WTC11 (cell line): Measurements from ENCODE around the gene PLIN1. TPM values are rescaled to one million over a fixed set of nuclear protein-coding genes. Genes with fewer than 3 reads are reported as not detected.

ENCODE experiments used
- ATAC-seq: fragments of 200-7000 bp; cut with Tn5 transposase; 2 replicates; pipeline ENCODE4 v1.10.0; 2021; ENCODE audit warnings: mild to moderate bottlenecking, moderate library complexity
- CTCF ChIA-PET: fragments of 300-600 bp; sonication (Branson Sonifier 250); formaldehyde crosslinking; loops from one replicate; lab custom pipeline; 2021; ENCODE audit warnings: antibody characterized with exemption; lab: Charles Lee
- POLR2A ChIA-PET: fragments of 350-600 bp; sonication (Branson Sonifier 250); formaldehyde crosslinking; loops from one replicate; lab custom pipeline; 2021; ENCODE audit warnings: antibody characterized with exemption; lab: Charles Lee
- DNase-seq: peaks from one replicate; pipeline ENCODE4 v3.0.0; 2021; ENCODE audit warnings: low spot score
- H3K27ac Mint-ChIP-seq: 2 replicates; pipeline ENCODE4 v1.8.0; 2021; ENCODE audit warnings: mixed read lengths
- H3K27me3 Mint-ChIP-seq: 2 replicates; pipeline ENCODE4 v1.8.0; 2021; ENCODE audit warnings: low read depth, mild to moderate bottlenecking, moderate library complexity, mixed read lengths
- H3K36me3 Mint-ChIP-seq: 2 replicates; pipeline ENCODE4 v1.8.0; 2021; ENCODE audit warnings: mixed read lengths
- H3K4me1 Mint-ChIP-seq: 2 replicates; pipeline ENCODE4 v1.8.0; 2022; ENCODE audit warnings: mixed read lengths
- H3K4me3 Mint-ChIP-seq: 2 replicates; pipeline ENCODE4 v1.8.0; 2021; ENCODE audit warnings: mild to moderate bottlenecking, moderate library complexity, mixed read lengths
- H3K9me3 Mint-ChIP-seq: 2 replicates; pipeline ENCODE4 v1.8.0; 2021; ENCODE audit warnings: mixed read lengths
- CREB1 ChIP-seq: sonication (generic); formaldehyde crosslinking; IDR thresholded peaks from 2 replicates; pipeline ENCODE4 v1.8.0; 2023; ENCODE audit warnings: mild to moderate bottlenecking, missing genetic modification reagents
- FOXJ3 ChIP-seq: sonication (generic); formaldehyde crosslinking; IDR thresholded peaks from 2 replicates; pipeline ENCODE4 v1.9.0; 2021; ENCODE audit warnings: missing genetic modification reagents, mild to moderate bottlenecking, borderline replicate concordance
- FOXK1 ChIP-seq: sonication (generic); formaldehyde crosslinking; IDR thresholded peaks from 2 replicates; pipeline ENCODE4 v1.8.0; 2022; ENCODE audit warnings: mild to moderate bottlenecking, moderate library complexity, missing genetic modification reagents
- GRHL2 ChIP-seq: fragments of 250-450 bp; sonication (Bioruptor Pico); IDR thresholded peaks from 2 replicates; pipeline ENCODE4 v1.8.0; 2022; ENCODE audit warnings: mild to moderate bottlenecking, moderate library complexity; ENCODE audit not compliant: insufficient replicate concordance, severe bottlenecking
- HMGA2 ChIP-seq: fragments of 250-450 bp; sonication (Bioruptor Pico); IDR thresholded peaks from 2 replicates; pipeline ENCODE4 v1.4.0; 2021; ENCODE audit warnings: mild to moderate bottlenecking, moderate library complexity
- PRRX2 ChIP-seq: fragments of 250-450 bp; sonication (Bioruptor Pico); IDR thresholded peaks from 2 replicates; pipeline ENCODE4 v1.8.0; 2021; ENCODE audit warnings: mild to moderate bottlenecking
- SOX15 ChIP-seq: fragments of 250-450 bp; sonication (Bioruptor Pico); IDR thresholded peaks from 2 replicates; pipeline ENCODE4 v1.9.0; 2021; ENCODE audit warnings: mild to moderate bottlenecking
- SP1 ChIP-seq: sonication (generic); formaldehyde crosslinking; conservative IDR thresholded peaks from 2 replicates; pipeline ENCODE4 v1.8.1; 2022; ENCODE audit warnings: missing genetic modification reagents
- ZNF121 ChIP-seq: sonication (generic); formaldehyde crosslinking; IDR thresholded peaks from 2 replicates; pipeline ENCODE4 v1.8.0; 2023; ENCODE audit warnings: missing genetic modification reagents
- ZNF416 ChIP-seq: fragments of 250-450 bp; sonication (Bioruptor Pico); IDR thresholded peaks from 2 replicates; pipeline ENCODE4 v1.9.0; 2021; ENCODE audit warnings: mild to moderate bottlenecking, inconsistent platforms
- total RNA-seq: library from RNA; stranded (reverse); gene quantifications from 3 replicates; pipeline ENCODE4 v1.2.3, GENCODE V29; 2021
- TF ChIP-seq, protein P1 (sequence below): sonication (generic); formaldehyde crosslinking; IDR thresholded peaks from 2 replicates; pipeline ENCODE4 v1.8.0; 2022; ENCODE audit warnings: missing genetic modification reagents
- TF ChIP-seq, protein P2 (sequence below): fragments of 250-450 bp; sonication (Bioruptor Pico); IDR thresholded peaks from 2 replicates; pipeline ENCODE4 v1.9.0; 2021; ENCODE audit warnings: moderate library complexity, mild to moderate bottlenecking, inconsistent platforms, borderline replicate concordance
- TF ChIP-seq, protein P3 (sequence below): sonication (generic); formaldehyde crosslinking; IDR thresholded peaks from 2 replicates; pipeline ENCODE4 v1.8.0; 2023; ENCODE audit warnings: missing genetic modification reagents
- TF ChIP-seq, protein P4 (sequence below): sonication (generic); formaldehyde crosslinking; IDR thresholded peaks from 2 replicates; pipeline ENCODE4 v1.8.1; 2022; ENCODE audit warnings: mild to moderate bottlenecking, missing genetic modification reagents, moderate library complexity, borderline replicate concordance
- TF ChIP-seq, protein P5 (sequence below): sonication (generic); formaldehyde crosslinking; IDR thresholded peaks from 2 replicates; pipeline ENCODE4 v1.8.1; 2023; ENCODE audit warnings: mild to moderate bottlenecking, missing genetic modification reagents, borderline replicate concordance

Gene PLIN1
- total RNA-seq, 1 experiment from 2014 or later, result 0.70 TPM

DNA sequence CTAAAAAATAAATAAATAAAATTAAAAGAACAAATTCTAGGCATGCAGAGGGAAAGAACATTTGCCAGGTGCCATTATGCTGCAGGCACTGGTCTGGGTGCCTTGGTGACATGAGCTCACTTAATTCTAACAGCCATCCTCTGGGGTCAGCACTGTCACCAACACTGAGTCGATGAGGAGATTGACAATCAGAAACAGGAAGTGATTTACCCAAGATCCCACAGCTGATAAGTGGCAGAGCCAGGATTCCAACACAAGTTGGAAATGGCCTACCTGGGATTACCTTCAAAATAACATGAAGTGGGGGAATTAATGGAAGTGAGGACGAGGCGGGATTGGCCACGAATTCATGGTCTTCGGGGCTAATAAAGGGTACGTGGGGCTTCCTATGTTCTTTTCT lies 3.6 kb downstream of the PLIN1 start:
- ChIA-PET CTCF (interaction anchor here (0.7 to 1.3 kb wide), 2 partner anchors 42 to 199 kb away, joined by 5 read pairs; no protein-coding TSS in a partner anchor), POLR2A (no interaction called here)
- Mint-ChIP-seq H3K27me3 (no peaks in the 10 kb centered on the region), H3K27ac (no peak overlapping the region), H3K36me3 (no peaks in the 10 kb centered on the region), H3K4me3 (no peak overlapping the region), H3K4me1 (no peaks in the 10 kb centered on the region; the same call in 1 of the 2 replicates), H3K9me3 (no peaks in the 10 kb centered on the region)
- DNase-seq (no peak), ATAC-seq (no peak)
- no peak for TF ChIP-seq ZNF416 (CRISPR knock-in tag)
- TF ChIP-seq FOXJ3 (CRISPR knock-in tag), result no peak
- TF ChIP-seq, protein P1, sequence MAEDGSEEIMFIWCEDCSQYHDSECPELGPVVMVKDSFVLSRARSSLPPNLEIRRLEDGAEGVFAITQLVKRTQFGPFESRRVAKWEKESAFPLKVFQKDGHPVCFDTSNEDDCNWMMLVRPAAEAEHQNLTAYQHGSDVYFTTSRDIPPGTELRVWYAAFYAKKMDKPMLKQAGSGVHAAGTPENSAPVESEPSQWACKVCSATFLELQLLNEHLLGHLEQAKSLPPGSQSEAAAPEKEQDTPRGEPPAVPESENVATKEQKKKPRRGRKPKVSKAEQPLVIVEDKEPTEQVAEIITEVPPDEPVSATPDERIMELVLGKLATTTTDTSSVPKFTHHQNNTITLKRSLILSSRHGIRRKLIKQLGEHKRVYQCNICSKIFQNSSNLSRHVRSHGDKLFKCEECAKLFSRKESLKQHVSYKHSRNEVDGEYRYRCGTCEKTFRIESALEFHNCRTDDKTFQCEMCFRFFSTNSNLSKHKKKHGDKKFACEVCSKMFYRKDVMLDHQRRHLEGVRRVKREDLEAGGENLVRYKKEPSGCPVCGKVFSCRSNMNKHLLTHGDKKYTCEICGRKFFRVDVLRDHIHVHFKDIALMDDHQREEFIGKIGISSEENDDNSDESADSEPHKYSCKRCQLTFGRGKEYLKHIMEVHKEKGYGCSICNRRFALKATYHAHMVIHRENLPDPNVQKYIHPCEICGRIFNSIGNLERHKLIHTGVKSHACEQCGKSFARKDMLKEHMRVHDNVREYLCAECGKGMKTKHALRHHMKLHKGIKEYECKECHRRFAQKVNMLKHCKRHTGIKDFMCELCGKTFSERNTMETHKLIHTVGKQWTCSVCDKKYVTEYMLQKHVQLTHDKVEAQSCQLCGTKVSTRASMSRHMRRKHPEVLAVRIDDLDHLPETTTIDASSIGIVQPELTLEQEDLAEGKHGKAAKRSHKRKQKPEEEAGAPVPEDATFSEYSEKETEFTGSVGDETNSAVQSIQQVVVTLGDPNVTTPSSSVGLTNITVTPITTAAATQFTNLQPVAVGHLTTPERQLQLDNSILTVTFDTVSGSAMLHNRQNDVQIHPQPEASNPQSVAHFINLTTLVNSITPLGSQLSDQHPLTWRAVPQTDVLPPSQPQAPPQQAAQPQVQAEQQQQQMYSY (CRISPR knock-in tag), result no peak
- no peak for TF ChIP-seq PRRX2 (CRISPR knock-in tag)
- no peak for TF ChIP-seq HMGA2 (CRISPR knock-in tag)

DNA sequence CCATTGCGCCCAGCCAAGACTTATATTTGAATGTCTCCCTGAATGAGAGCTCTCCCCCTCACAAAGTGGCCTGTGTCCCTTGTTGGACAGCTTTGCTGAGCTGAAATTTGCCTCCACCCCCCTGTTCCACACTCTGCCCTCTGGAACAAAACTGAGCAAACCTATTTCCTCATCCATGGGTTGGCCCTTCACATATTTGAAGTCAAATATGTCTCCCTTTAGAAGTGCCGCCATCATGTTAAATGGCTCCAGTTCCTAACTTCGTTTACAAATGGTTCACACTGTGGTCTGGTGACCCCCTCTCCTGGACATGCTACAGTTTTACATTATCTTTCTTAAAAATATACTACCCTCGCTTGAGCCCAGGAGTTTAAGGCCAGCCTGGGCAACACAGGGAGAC lies 4.6 kb downstream of the PLIN1 start:
- TF ChIP-seq ZNF121 (CRISPR knock-in tag) (no peak), GRHL2 (CRISPR knock-in tag) (no peak), FOXK1 (CRISPR knock-in tag) (no peak), SOX15 (no peak), SP1 (CRISPR knock-in tag) (no peak), CREB1 (no peak)
- TF ChIP-seq, protein P2, sequence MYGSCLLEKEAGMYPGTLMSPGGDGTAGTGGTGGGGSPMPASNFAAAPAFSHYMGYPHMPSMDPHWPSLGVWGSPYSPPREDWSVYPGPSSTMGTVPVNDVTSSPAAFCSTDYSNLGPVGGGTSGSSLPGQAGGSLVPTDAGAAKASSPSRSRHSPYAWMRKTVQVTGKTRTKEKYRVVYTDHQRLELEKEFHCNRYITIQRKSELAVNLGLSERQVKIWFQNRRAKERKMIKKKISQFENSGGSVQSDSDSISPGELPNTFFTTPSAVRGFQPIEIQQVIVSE, result no peak
- TF ChIP-seq, protein P3, sequence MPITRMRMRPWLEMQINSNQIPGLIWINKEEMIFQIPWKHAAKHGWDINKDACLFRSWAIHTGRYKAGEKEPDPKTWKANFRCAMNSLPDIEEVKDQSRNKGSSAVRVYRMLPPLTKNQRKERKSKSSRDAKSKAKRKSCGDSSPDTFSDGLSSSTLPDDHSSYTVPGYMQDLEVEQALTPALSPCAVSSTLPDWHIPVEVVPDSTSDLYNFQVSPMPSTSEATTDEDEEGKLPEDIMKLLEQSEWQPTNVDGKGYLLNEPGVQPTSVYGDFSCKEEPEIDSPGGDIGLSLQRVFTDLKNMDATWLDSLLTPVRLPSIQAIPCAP (CRISPR knock-in tag), result no peak
- TF ChIP-seq, protein P4, sequence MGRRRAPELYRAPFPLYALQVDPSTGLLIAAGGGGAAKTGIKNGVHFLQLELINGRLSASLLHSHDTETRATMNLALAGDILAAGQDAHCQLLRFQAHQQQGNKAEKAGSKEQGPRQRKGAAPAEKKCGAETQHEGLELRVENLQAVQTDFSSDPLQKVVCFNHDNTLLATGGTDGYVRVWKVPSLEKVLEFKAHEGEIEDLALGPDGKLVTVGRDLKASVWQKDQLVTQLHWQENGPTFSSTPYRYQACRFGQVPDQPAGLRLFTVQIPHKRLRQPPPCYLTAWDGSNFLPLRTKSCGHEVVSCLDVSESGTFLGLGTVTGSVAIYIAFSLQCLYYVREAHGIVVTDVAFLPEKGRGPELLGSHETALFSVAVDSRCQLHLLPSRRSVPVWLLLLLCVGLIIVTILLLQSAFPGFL (CRISPR knock-in tag), result no peak
- TF ChIP-seq, protein P5, sequence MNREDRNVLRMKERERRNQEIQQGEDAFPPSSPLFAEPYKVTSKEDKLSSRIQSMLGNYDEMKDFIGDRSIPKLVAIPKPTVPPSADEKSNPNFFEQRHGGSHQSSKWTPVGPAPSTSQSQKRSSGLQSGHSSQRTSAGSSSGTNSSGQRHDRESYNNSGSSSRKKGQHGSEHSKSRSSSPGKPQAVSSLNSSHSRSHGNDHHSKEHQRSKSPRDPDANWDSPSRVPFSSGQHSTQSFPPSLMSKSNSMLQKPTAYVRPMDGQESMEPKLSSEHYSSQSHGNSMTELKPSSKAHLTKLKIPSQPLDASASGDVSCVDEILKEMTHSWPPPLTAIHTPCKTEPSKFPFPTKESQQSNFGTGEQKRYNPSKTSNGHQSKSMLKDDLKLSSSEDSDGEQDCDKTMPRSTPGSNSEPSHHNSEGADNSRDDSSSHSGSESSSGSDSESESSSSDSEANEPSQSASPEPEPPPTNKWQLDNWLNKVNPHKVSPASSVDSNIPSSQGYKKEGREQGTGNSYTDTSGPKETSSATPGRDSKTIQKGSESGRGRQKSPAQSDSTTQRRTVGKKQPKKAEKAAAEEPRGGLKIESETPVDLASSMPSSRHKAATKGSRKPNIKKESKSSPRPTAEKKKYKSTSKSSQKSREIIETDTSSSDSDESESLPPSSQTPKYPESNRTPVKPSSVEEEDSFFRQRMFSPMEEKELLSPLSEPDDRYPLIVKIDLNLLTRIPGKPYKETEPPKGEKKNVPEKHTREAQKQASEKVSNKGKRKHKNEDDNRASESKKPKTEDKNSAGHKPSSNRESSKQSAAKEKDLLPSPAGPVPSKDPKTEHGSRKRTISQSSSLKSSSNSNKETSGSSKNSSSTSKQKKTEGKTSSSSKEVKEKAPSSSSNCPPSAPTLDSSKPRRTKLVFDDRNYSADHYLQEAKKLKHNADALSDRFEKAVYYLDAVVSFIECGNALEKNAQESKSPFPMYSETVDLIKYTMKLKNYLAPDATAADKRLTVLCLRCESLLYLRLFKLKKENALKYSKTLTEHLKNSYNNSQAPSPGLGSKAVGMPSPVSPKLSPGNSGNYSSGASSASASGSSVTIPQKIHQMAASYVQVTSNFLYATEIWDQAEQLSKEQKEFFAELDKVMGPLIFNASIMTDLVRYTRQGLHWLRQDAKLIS (CRISPR knock-in tag), result no peak
- TF ChIP-seq, all 79 proteins: peak for 0
- no peaks in the 10 kb centered on the region for H3K36me3 Mint-ChIP-seq
- no peaks in the 10 kb centered on the region; the same call in 1 of the 2 replicates for H3K4me1 Mint-ChIP-seq
- DNase-seq, result no peak
- POLR2A ChIA-PET, result no interaction called here
- no peak overlapping the region for H3K27ac Mint-ChIP-seq
- CTCF ChIA-PET, result interaction anchor here (0.8 to 1.9 kb wide), 3 partner anchors 27 to 316 kb away, joined by 3 to 5 read pairs (median 5); no protein-coding TSS in a partner anchor
- no peak for ATAC-seq
- no peaks in the 10 kb centered on the region for H3K27me3 Mint-ChIP-seq
- H3K4me3 Mint-ChIP-seq, result no peak overlapping the region
- H3K9me3 Mint-ChIP-seq, result no peaks in the 10 kb centered on the region
